Measurements from ENCODE around the gene ATG10.
"Not testable (repeated sequence)": the region's sequence is repeated elsewhere in the genome, so short reads cannot be mapped to it uniquely, and the experiment has no call there.

DNA sequence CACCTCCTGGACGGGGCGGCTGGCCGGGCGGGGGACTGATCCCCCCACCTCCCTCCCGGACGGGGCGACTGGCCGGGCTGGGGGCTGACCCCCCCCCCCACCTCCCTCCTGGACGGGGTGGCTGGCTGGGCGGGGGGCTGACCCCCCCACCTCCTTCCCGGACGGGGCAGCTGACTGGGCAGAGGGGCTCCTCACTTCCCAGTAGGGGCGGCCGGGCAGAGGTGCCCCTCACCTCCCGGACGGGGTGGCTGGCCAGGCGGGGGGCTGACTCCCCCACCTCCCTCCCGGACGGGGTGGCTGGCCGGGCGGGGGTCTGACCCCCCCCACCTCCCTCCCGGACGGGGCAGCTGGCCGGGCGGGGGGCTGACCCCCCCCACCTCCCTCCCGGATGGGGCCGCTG, 11.3 kb downstream of the ATG10 start:
- not testable (repeated sequence) for TF ChIP-seq POLR2A, POLR2AphosphoS5 (IDR thresholded peaks at IDR 0.05)
- TF ChIP-seq, protein P1, sequence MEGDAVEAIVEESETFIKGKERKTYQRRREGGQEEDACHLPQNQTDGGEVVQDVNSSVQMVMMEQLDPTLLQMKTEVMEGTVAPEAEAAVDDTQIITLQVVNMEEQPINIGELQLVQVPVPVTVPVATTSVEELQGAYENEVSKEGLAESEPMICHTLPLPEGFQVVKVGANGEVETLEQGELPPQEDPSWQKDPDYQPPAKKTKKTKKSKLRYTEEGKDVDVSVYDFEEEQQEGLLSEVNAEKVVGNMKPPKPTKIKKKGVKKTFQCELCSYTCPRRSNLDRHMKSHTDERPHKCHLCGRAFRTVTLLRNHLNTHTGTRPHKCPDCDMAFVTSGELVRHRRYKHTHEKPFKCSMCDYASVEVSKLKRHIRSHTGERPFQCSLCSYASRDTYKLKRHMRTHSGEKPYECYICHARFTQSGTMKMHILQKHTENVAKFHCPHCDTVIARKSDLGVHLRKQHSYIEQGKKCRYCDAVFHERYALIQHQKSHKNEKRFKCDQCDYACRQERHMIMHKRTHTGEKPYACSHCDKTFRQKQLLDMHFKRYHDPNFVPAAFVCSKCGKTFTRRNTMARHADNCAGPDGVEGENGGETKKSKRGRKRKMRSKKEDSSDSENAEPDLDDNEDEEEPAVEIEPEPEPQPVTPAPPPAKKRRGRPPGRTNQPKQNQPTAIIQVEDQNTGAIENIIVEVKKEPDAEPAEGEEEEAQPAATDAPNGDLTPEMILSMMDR (IDR thresholded peaks at IDR 0.05), result not testable (repeated sequence)

Measured in prostate gland (tissue), 2 donors.